HG03469 (cell line): ENCODE measurements around the gene SUPV3L1.

ENCODE experiments used
- ATAC-seq: cut with Tn5 transposase; IDR thresholded peaks from one replicate; pipeline ENCODE4 v1.9.1; 2021; ENCODE audit warnings: mild to moderate bottlenecking, moderate library complexity, moderate number of reproducible peaks; ENCODE audit not compliant: unreplicated experiment

Gene SUPV3L1

DNA sequence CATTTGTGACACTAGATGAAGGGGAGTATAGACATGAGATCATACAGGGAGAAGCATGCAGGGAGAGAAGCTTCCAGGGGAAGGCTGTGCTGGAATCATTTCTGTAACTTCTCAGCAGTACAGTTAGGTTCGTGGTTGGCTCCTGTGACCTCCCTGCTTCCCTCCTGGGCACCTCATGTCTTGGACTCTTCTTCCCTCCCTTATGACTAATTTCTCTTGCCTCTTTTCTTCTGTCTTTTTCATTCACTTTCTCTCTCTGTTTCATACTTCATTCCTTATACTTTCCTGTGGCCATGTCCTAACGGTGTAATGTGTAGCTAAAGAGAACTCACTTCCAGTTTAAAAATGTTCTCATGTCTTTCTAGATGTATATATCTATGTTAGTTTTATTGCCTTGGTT is 21.0 kb downstream of the SUPV3L1 start:
- no peak for ATAC-seq

DNA sequence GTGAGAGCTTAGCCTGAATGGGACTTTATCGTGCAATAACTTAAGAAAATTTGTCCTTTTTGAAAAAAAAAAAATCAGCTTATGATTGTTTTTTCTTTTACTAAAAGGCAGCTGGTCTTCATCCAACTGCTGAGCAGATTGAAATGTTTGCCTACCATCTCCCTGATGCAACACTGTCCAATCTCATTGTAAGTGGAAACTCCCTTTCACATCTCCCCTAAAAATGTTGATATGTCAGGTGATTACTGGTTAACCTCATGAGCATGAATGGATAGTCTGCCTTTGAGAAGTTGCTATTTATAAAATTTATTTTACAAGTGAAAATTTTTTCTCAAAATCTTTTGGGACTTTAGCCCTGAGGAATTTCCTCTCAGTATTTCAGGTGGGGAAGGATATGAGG is 22.3 kb downstream of the SUPV3L1 start:
- peak; percentile 49 for ATAC-seq

DNA sequence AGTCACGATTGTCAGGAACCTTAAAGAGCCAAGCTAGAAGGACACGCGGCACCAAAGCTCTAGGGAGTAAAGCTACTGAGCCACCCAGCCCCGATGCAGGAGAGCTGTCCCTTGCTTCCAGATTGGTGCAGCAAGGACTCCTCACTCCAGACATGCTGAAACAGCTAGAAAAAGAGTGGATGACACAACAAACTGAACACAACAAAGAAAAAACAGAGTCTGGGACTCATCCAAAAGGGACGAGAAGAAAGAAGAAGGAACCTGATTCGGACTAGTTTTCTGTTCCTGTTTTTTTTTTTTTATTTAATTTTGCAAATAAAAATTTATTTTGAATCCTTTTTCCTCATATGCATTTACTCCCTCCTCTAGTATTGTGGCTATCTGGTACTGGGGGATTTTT is 28.7 kb downstream of the SUPV3L1 start:
- no peak for ATAC-seq

DNA sequence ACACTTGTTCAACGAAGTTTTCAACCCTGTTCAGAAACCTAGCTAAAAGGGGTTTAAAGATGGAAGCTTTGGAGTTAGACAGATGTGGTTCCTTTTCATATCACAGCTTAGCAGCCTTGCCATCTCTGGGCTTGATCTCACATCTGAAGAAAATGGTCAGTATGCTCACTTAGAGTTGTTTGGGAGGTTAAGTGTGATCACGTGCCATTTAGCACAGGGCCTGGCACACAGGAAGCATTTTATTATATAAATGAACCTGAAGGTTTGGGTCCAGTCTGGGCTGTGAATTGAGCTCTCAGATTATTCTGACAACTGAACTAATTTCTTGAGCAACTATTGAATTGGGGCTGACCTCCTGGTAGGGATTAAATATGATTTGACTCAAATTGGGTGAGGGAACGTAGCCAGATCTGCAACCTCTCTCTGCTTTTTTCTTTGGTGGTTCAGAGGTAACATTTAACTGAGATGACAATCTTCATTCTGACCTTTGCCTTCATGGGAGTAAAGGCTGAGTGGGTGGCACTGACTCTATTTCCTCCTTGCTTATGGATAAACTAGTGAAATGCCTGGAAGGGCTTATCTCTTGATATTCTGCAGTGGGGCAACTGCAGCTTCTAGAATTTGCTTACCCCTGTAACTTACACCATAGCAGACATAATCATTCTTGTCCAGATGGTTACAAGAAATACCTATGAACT is 29.9 kb downstream of the SUPV3L1 start:
- ATAC-seq: no peak

DNA sequence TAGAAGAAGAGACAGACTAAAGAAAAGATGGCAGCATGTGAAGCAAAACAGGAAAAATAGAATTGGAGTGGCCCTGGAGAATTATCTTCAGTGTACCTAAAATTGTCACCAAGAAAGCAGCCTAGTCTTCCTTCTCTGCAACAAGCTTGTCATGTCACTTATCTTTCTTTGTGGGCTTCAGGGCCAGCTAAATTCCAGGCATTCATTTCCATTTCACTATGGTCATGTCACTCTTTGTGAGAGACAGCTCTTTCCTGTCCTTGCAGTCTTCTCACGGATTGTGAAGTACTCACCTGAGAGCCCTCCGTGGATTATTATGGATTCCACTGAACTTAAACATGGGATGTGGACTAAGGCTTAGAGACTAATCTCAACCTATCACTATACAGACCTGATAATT is 31.1 kb downstream of the SUPV3L1 start:
- ATAC-seq: no peak

DNA sequence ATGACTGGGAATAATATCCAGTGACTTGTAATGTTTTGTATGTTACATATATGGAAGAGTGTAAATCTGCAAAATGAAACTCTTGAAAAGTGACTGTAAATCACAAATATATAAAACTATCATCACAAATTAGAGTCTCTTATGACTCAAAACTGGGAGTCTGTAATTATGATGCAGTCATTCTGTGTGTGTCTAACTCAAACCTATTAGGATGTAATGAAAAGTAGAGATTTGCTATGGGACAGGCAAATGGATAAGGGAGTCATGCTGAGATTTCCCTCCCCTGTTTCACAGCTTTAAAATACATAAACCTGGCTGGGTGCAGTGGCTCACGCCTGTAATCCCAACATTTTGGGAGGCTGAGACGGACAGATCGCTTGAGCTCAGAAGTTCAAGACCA is 31.5 kb downstream of the SUPV3L1 start:
- no peak for ATAC-seq

DNA sequence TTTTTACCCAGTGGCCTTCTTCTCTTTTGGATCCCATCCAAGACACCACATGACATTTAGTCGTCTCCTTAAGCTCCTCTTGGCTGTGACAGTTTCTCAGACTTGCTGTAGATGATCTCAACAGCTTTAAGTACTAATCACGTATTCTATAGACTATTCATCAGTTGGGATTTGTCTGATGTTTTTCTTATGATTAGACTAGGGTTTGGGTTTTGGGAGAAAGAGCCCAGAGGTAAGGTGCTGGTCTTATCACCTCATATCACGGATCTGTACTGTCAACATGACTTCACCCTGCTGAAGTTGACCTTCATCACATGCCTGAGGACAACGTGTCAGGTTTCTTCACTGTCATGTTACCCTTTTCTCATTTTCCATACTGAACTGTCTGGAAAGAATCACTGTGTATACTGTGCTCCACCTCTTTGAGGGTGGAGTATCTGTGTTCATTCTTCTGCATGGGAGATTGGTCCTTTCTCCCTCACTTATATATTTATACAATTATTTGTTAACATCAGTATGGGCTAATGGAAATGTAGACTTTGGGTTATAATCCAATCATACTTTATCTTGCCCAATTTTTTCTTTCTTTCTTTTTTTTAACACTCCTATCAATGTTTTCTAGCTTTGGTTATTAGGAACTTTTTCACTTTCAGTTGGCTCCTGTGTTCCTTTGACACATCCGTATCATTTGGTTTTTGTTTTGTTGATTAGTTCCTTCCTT is 33.7 kb downstream of the SUPV3L1 start:
- ATAC-seq: no peak

DNA sequence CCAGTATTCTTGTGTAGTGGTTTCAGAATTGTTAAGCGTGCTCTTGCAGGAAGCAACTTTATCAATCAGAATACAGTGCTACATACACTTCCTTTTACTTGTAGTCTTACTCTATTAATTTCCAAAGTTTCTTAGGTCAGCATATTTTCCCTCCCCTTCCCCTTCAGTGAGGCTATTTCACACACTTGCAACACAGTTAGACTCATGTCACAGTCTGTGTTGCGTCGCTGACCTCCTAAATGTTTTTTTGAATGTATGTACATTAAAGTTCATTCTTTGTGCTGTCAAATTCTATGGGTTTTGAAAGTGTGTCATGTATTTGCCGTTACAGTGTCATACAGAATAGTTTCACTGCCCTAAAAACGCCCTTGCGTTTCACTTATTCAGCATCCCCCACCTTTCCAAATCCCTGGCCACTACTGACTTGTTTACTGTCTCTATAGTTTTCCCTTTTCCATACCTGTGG is 34.7 kb downstream of the SUPV3L1 start:
- no peak for ATAC-seq

DNA sequence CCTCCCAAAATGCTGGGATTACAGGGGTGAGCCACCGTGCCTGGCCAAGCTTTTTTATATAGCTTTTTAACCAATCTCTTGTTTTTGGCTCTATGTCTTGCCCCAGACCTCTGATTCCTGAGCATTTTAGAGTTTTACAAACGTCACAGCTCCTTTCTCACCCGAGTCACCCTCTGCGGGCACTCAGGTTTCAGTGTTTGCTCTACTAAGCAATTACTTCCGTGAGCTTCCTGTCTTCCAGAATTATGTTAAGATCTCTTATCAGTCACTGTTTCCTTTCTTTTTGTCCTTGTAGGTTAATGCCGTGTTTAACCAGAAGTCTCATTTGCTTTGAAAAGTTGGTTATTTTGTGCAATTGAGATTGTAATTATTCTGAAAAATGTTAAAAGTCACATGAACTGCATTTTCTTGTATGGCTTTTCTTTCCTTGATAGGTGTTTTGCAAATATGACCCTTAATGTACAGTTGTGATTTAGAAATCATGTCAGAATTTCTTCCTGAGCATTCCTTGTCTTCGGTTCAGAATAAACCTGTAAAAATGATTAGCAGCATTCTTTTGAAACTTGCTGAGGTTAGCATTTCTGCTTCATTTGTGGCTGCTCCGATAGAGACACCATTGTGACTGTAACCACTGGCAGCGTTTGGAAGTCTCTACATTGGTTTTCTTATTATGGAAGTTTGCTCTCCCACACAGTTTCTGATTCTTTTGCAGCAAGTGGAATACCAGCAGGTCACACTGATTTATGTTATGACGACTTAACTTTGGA is 35.6 kb downstream of the SUPV3L1 start:
- ATAC-seq: no peak

DNA sequence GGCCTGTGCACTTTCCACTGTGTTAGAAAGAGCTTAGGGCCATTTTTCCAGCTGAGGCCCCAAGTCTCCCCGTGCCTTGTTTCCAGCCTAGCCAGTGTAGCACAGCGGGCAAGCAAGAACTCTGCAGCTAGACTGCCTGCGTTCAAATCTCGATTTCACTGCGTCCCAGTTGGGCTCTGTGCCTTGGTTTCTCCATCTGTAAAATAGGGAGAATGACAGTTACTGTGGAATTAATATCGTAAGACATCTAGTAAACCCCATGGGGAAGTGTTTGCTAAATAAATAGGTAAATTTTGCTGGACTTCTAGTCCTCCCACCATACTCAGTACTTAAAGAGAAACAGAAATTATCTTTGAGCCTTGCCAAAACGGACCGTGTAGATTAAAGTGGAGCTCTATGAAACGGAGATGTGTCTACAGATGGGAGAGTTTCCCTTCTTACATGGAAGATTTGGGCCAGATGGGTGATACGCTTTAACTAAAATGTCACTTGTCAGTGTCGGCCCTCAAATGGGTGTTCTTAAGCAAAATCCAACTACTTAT is 36.6 kb downstream of the SUPV3L1 start:
- ATAC-seq: no peak

DNA sequence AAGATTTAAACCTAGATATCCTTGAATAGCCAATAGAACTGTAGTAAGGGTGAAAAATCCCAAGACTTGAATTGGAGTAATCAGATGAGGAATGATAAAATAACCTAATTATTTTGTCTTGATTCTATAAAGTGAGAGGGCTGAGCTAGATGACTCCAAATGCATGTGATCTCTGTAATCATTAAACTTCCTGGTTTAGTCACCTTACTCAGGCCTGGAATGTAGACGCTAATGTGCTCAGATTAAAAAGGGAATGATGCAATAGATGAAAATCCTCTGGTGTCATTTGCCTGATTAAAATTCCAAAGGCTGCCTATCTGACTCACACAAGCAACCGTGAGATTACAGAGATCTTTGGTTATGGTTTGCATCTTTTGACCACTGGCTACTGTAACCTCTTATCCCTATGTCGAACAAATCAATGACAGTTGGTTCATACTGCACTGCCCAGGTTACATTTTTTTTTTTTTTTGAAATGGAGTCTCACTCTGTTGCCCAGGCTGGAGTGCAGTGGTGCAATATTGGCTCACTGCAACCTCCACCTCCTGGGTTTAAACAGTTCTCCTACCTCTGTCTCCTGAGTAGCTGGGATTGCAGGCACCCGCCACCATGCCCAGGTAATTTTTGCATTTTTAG is 37.2 kb downstream of the SUPV3L1 start:
- ATAC-seq: no peak

DNA sequence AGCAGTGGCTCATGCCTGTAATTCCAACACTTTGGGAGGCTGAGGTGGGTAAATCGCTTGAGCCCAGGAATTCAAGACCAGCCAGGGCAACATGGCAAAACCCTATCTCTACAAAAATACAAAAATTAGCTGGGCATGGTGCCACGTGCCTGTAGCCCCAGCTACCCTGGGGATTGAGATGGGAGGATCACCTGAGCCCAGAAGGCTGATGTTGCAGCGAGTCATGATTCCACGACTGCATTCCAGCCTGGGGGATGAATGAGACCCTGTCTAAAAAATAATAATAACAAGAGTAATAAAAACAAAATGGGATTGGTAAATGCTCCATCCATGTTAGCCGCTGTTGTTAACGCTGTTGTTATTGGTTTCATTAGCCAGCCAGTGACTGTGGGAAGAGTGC is 38.8 kb downstream of the SUPV3L1 start:
- no peak for ATAC-seq

DNA sequence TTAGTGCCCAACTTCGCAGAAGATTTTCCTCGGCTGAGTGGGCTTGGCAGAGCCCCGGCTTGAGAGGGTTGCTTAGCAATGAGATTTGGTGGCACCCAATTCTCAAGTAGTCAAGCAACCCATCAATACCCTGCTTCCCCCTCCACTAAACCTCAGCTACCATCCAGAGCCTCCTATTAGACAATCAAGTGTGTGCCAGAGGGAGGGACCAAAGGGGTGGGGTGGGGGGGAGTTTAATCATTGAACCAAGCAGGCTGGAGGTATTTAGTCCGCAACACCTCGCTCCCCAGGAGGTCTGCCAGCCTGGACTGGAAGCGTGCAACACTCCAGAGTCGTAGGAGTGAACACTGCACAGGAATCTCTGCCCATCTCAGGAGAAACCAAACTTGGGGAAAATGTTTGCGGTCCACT is 40.0 kb downstream of the SUPV3L1 start, which contains the start of gene HKDC1:
HKDC1 (plus strand) TSS at position 292 of the 411 bp plus-strand sequence; CDS start at position 396, 104 bp downstream.
- ATAC-seq: no peak

DNA sequence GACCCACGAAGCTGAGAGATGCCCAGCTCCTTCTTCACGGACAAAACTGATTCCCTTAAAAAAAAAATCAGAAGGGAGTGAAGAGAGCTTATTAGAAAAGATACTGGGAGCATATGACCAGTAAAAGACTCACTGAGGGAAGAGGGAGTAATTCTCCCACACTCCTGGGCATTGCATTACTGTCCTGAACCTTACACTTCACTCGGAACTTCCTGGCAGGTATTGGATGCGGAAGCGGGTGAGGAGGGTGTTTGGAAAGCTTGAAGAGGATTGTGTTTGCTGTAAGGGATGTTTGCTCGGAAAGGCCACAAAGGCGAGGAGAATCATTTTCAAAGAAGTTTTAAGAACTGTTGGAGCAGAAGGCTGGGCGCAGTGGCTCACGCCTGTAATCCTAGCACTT is 40.5 kb downstream of the SUPV3L1 start:
- no peak for ATAC-seq

DNA sequence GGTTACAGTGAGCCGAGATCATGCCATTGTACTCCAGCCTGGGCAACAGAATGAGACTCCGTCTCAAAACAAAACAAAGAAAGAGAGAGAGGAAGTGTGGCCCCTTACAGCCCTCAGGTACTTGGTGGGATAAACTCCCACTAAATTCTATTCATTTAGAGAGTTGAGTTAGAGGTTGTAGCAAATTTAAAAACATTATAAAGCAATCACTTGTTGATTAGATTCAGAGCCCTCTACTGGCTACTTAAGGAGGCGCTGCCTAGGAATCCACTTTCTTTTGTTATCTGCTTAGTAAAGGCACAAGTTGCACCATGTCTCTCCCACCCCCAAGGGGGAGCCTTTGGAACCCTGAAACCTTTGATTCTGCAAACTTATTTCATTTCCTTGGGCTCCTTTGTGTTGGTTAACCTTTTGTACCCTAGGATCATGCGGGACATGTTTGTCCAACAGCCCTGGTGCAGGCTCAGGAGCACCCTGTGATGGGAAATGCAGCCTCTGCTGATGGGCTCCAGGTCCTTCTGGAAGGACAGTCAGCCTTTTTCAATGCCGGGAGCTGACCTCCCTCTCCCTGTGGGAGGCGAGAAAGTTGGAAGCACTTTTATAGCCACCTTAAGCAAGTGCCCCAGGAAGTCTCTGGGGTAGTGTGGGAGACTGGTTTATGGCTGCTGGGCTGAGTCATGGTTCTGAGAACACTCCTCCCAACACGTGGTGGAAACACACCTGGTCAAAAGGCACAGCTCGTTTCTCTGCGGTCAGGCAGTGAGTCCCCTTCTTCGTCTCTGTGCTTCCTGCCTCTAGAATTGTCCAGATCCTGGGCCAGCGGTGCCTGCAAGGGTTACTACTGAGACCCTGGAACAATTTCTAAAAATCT is 42.4 kb downstream of the SUPV3L1 start:
- peak; percentile 95 for ATAC-seq

DNA sequence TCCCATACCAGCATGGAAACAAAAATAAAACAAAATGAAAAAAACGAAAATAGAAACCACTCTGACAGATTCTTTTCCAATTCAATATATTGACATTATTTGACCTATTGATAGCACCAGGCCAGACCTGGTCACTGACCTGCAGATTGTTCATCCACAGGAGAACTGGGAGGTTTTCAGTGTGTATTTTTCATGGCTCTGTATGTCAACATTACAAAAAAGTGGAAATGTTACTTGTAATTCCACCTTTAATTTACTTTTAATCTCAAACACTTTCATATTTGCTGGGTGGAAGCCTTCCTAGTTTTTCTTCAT is 43.0 kb downstream of the SUPV3L1 start:
- no peak for ATAC-seq

DNA sequence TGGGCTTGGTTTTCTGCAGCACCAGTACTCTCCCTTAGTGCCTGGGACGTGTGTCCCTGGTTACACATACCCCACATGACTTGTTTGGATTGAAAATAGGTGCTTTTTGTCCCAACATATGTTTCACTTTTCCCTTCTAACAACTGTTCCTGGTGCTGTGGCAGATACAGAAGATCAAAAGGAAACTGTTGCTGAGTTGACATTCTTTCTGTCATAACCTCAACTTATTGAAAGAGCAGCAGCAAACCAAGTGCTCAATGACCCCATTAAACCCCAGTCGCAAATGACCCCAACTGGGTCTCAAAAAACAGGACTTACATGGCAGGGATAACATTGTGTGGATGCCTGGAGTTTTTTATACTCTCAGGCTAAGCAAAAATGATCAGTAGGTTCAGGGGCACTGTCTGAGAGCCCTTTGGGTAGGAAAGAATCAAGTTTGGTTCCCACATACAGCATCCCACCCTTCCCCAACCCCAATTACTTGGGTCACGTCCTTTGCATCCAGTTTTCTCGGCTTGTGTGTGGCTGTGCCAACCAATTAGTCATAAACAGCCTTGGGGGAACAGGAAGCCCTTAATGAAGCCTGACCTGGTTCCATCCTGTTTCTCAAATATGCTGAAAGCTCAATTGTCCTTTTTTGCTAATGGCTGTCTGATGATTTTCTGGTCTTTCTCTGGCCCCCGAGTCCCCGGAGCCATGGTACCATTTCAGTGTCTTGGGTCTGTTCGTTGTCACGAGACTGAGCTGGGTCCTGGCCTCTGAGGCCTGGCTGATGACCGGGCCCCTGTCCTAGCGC is 45.0 kb downstream of the SUPV3L1 start:
- ATAC-seq: no peak

DNA sequence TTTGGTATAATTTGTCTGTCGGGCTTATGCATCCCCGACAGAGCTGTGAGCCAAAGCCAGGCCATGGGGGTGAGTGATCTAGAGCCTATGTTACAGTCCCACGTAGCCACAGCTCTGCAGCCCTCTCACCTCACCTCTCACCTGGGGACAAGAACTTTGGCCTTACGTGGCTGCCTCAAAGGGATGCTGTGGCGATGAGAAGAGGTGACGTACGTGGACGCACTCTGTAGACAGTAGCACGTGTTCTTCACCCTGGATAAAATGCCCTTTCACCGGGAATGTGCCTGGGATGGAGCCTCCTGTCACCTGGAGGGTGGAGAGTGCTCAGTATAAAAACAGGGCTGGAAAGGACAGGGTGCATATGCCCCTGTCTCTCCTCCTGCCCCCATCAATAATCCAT is 45.6 kb downstream of the SUPV3L1 start:
- ATAC-seq: no peak

DNA sequence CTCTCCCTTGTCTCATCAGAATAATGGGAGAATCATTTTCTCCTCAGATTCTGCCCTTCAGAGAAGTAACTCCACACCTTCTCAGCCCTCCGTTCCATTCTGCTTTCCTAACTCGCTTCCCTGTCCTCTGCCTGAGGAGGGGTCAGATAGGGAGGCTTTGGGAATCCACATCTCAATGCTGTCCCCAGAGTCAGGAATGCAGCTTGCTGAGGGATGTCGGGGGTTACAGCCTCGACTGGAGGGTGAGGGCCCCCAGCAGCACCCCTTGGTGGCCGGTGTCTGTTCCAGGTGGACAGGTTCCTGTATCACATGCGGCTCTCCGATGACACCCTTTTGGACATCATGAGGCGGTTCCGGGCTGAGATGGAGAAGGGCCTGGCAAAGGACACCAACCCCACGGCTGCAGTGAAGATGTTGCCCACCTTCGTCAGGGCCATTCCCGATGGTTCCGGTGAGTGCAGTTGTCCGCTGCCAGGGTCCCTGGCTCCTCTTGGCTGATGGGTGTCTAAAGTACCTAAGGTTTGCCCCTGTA is 47.0 kb downstream of the SUPV3L1 start:
- no peak for ATAC-seq
